Testis (tissue), 3 donors: Measurements from ENCODE around the gene MPPED1. TPM values are rescaled to one million over a fixed set of nuclear protein-coding genes. Genes with fewer than 3 reads are reported as not detected.

Experiments used
- DNase-seq: peaks from one replicate; pipeline ENCODE4 v3.0.0-alpha.2; 2019
- H3K27ac ChIP-seq, 2 donors: fragments of 200-600 bp; sonication (generic); one replicate each; pipeline ENCODE4 v1.5.1; 2019
- H3K27me3 ChIP-seq: fragments of 200-600 bp; sonication (generic); one replicate; pipeline ENCODE4 v1.5.1; 2019
- H3K36me3 ChIP-seq: fragments of 200-600 bp; sonication (generic); one replicate; pipeline ENCODE4 v1.5.1; 2017; ENCODE audit warnings: low read depth; ENCODE audit errors: missing control alignments
- H3K4me1 ChIP-seq: fragments of 200-600 bp; sonication (generic); one replicate; pipeline ENCODE4 v1.5.1; 2019
- H3K4me3 ChIP-seq, 2 donors: fragments of 200-600 bp; sonication (generic); one replicate each; pipeline ENCODE4 v1.5.1; 2017 to 2019
- H3K9me3 ChIP-seq: fragments of 200-600 bp; sonication (generic); one replicate; pipeline ENCODE4 v1.5.1; 2017
- CTCF ChIP-seq, 3 experiments: fragments of 450-650 bp in 2 of 3; fragments of 200-600 bp in 1 of 3; sonication (generic) in 1 of 3; IDR thresholded peaks; one replicate each; pipeline ENCODE4 v1.5.1; 2016 to 2019; ENCODE audit warnings: antibody characterized with exemption in 3 of 3, mild to moderate bottlenecking in 2 of 3, moderate library complexity in 1 of 3
- POLR2A ChIP-seq: fragments of 450-650 bp; IDR thresholded peaks from one replicate; pipeline ENCODE4 v1.6.1; 2017; ENCODE audit warnings: antibody characterized with exemption, mild to moderate bottlenecking, moderate library complexity
- WGBS, 2 donors: methylation state at CpG; one replicate each; pipeline ENCODE4 v1.1.5; 2018; 5-methylcytosine and 5-hydroxymethylcytosine counted together
- intact Hi-C: fragments of 100-400 bp; cut with DNase I; formaldehyde crosslinking; loops from one replicate; pipeline ENCODE4 v1.15.1; 2023; ENCODE audit warnings: low total_unique reads
- polyA plus RNA-seq: library from polyadenylated mRNA; stranded (reverse); fragments of 350-450 nt; fragmentation: Illumina TruSeq; extraction: RNeasy Lipid Tissue Mini Kit (QIAGEN cat#74804); gene quantifications from one replicate; pipeline ENCODE4 v1.2.3, GENCODE V29; 2014; ENCODE audit warnings: low read depth, low replicate concordance; ENCODE audit not compliant: insufficient read depth
- total RNA-seq, 2 donors: library from RNA; depleted of rRNA; stranded (reverse); fragments of >200 nt; gene quantifications; one replicate each; pipeline ENCODE4 v1.2.3, GENCODE V29; 2016

MPPED1 gene
- total and polyA plus RNA-seq, 3 donors from 2014 or later = 1.3 to 5.9 (median 4.1) TPM

DNA sequence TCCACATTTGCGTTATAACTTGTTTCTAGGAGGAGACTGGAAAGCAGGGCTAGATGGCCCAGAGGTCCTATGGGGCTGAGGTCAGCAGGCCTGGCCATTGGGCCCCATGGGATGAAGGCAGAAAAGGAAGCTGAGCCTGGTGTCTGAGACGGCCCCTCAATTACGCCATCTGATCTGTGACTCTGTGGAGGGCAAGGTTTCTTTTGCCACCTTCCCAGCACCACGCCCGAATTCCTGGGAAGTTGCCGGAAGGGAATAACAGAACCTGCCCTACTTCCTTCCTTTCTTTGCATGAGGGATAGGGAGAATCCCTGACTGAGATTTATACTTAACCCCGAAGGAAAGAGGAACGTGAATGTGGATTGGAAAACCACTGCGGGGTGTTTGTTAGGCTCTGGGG lies 118.1 kb downstream of the MPPED1 start:
- Histone ChIP-seq H3K9me3 (no peaks in the 10 kb centered on the region), H3K36me3 (no peaks in the 10 kb centered on the region), H3K4me1 (no peaks in the 10 kb centered on the region), H3K27ac (no peak overlapping the region), H3K4me3 (no peak overlapping the region), H3K27me3 (no peaks in the 10 kb centered on the region)
- no peak for DNase-seq
- intact Hi-C loops = no loop called here
- TF ChIP-seq POLR2A (no peak), CTCF (IDR thresholded peaks at IDR 0.05) (no peak)
- WGBS, 2 donors = 79 to 83% methylated on average over 9 of the region's 9 CpGs

DNA sequence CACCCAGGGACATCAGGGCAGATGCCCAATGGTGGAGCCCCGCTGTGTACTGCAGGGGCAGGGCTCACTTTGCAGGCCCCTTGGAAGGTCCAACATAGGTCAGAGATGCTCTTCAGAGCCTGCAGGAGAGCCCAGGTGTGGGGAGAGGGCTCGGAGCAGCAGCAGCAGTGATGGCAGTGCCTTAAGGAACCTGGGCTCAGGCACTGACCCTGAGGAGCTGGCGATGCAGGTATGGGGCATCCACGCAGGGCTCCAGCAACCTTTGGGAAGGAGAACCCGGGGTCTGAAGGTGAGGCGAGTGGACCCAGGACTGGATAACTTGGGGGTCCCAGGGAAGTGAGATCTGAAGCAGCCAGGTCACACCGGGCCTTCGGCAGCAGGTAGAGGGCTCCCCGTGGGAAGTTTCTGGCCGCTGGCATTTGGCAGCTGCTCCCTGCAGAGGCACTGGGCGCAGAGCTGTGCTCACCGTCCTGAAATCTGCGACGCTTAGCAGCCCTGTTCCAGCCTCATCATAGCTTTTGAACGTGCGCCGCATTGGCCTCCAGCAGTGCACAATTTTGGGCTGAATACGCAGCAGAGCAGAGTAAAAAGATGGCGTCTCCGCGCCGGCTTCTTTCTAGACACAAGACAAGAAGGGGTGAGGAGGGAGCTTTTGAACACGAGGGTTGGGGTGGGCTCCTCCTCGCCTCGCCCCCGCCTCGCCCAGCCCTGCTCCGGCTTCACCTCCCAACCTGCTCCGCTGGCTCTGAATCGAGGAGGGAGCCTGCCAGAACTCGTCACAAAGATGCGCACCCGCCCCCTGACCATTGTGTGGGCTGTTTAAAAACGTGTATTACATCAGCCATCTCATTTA lies 118.8 kb downstream of the MPPED1 start:
- intact Hi-C loops = no loop called here
- Histone ChIP-seq H3K4me1 (no peaks in the 10 kb centered on the region), H3K27me3 (no peaks in the 10 kb centered on the region), H3K9me3 (no peaks in the 10 kb centered on the region), H3K27ac (no peak overlapping the region), H3K4me3 (peak overlapping the region in 1 of 2 donors; percentile 4), H3K36me3 (no peaks in the 10 kb centered on the region)
- WGBS, 2 donors = 58 to 78% methylated on average over 22 to 34 of the region's 34 CpGs
- no peak for DNase-seq
- TF ChIP-seq POLR2A (no peak), CTCF (IDR thresholded peaks at IDR 0.05) (no peak)

DNA sequence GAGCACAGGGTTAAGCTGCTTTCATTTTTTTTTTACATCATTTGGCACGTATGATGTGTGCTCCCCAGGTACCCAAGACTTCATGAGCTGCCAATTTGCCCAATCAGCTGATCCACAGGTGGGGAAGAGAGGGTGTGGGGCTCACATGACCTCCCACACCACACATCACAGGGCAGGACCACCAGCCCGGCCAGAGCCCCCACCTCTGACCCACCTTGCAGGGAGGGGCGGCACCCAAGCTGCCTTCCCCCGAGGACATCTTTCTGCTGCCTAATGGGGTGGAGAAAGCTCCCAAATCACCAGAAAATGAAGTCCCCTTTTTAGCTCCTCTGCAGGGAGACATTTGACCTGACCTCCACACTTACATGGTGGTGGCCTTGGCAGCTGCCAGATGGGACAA lies 119.8 kb downstream of the MPPED1 start:
- Histone ChIP-seq H3K4me3 (no peak overlapping the region), H3K4me1 (no peaks in the 10 kb centered on the region), H3K27me3 (no peaks in the 10 kb centered on the region), H3K27ac (no peak overlapping the region), H3K9me3 (no peaks in the 10 kb centered on the region), H3K36me3 (no peaks in the 10 kb centered on the region)
- WGBS, 2 donors = 61 to 74% methylated on average over 4 of the region's 4 CpGs
- intact Hi-C loops = no loop called here
- TF ChIP-seq CTCF (IDR thresholded peaks at IDR 0.05) = no peak
- no peak for TF ChIP-seq POLR2A
- no peak for DNase-seq

- no peak overlapping the region for H3K4me3 ChIP-seq
- no peak for DNase-seq
- H3K27me3 ChIP-seq = no peaks in the 10 kb centered on the region
- no peak for TF ChIP-seq CTCF (IDR thresholded peaks at IDR 0.05)
- no peak for TF ChIP-seq POLR2A
- WGBS, 2 donors = 89% methylated on average over 17 of the region's 17 CpGs
- H3K4me1 ChIP-seq = no peaks in the 10 kb centered on the region
- no peak overlapping the region for H3K27ac ChIP-seq
- no peaks in the 10 kb centered on the region for H3K9me3 ChIP-seq
- H3K36me3 ChIP-seq = no peaks in the 10 kb centered on the region
- intact Hi-C loops = no loop called here
Observed at GRCh38 chr22:43532301-43533155, 120.7 kb downstream of the MPPED1 start.
